MM.1S (cell line): ENCODE results near the gene BSG.
A peak's percentile ranks its signal among the peaks of the same experiment; 100 is the strongest.

Experiments
- DNase-seq: peaks from one replicate; pipeline ENCODE4 v3.0.0-alpha.2; 2015
- H2AFZ ChIP-seq: fragments of 300-600 bp; sonication (generic); 2 replicates; pipeline ENCODE4 v1.6.0; 2016; ENCODE audit warnings: antibody characterized with exemption, low read length
- H3F3A ChIP-seq: fragments of 300-600 bp; sonication (generic); 2 replicates; pipeline ENCODE4 v1.6.1; 2016; ENCODE audit warnings: mild to moderate bottlenecking, antibody characterized with exemption, low read length, moderate library complexity, mixed read lengths; ENCODE audit not compliant: insufficient read depth
- H3K27ac ChIP-seq: fragments of 300-600 bp; sonication (generic); 2 replicates; pipeline ENCODE4 v1.5.1; 2016; ENCODE audit warnings: mild to moderate bottlenecking, low read length
- H3K27me3 ChIP-seq: fragments of 300-600 bp; sonication (generic); replicated peaks from 2 replicates; pipeline ENCODE4 v1.6.0; 2016; ENCODE audit warnings: low read length; ENCODE audit not compliant: insufficient read depth
- H3K36me3 ChIP-seq: fragments of 300-600 bp; sonication (generic); replicated peaks from 2 replicates; pipeline ENCODE4 v1.6.1; 2016; ENCODE audit warnings: mild to moderate bottlenecking, low read length, mixed read lengths; ENCODE audit not compliant: insufficient read depth
- H3K4me1 ChIP-seq: fragments of 300-600 bp; sonication (generic); 2 replicates; pipeline ENCODE4 v1.6.1; 2016; ENCODE audit warnings: low read length, mixed read lengths
- H3K4me2 ChIP-seq: fragments of 300-600 bp; sonication (generic); 2 replicates; pipeline ENCODE4 v1.6.0; 2016; ENCODE audit warnings: low read depth, low read length
- H3K4me3 ChIP-seq: fragments of 300-600 bp; sonication (generic); 2 replicates; pipeline ENCODE4 v1.5.1; 2016; ENCODE audit warnings: low read length, mixed read lengths
- H3K79me2 ChIP-seq: fragments of 300-600 bp; sonication (generic); 2 replicates; pipeline ENCODE4 v1.6.1; 2016; ENCODE audit warnings: mixed run types, low read length, mixed read lengths
- H3K9ac ChIP-seq: fragments of 300-600 bp; sonication (generic); 2 replicates; pipeline ENCODE4 v1.6.1; 2016; ENCODE audit warnings: low read length, mixed read lengths
- H3K9me2 ChIP-seq: fragments of 300-600 bp; sonication (generic); replicated peaks from 2 replicates; pipeline ENCODE4 v1.6.1; 2016; ENCODE audit warnings: mild to moderate bottlenecking, low read length, mixed read lengths; ENCODE audit not compliant: insufficient read depth
- H3K9me3 ChIP-seq: fragments of 300-600 bp; sonication (generic); replicated peaks from 2 replicates; pipeline ENCODE4 v1.6.1; 2016; ENCODE audit warnings: mild to moderate bottlenecking, low read length, mixed read lengths; ENCODE audit not compliant: insufficient read depth
- H4K20me1 ChIP-seq: fragments of 300-600 bp; sonication (generic); 2 replicates; pipeline ENCODE4 v1.6.1; 2016; ENCODE audit warnings: mild to moderate bottlenecking, low read length, moderate library complexity, mixed read lengths; ENCODE audit not compliant: insufficient read depth
- EZH2 ChIP-seq: fragments of 300-600 bp; sonication (generic); optimal IDR thresholded peaks from 2 replicates; pipeline ENCODE3; 2017; ENCODE audit warnings: low read depth, mild to moderate bottlenecking, antibody characterized with exemption, low read length, mixed read lengths
- EZH2phosphoT487 ChIP-seq: fragments of 300-600 bp; sonication (generic); IDR thresholded peaks from 2 replicates; pipeline ENCODE4 v1.6.1; 2018; ENCODE audit warnings: antibody characterized with exemption, low read length
- TF ChIP-seq, protein P1 (sequence below): fragments of 300-600 bp; sonication (generic); IDR thresholded peaks from 2 replicates; pipeline ENCODE4 v1.5.1; 2016; ENCODE audit warnings: antibody characterized with exemption, low read length, mixed read lengths

The BSG gene

DNA sequence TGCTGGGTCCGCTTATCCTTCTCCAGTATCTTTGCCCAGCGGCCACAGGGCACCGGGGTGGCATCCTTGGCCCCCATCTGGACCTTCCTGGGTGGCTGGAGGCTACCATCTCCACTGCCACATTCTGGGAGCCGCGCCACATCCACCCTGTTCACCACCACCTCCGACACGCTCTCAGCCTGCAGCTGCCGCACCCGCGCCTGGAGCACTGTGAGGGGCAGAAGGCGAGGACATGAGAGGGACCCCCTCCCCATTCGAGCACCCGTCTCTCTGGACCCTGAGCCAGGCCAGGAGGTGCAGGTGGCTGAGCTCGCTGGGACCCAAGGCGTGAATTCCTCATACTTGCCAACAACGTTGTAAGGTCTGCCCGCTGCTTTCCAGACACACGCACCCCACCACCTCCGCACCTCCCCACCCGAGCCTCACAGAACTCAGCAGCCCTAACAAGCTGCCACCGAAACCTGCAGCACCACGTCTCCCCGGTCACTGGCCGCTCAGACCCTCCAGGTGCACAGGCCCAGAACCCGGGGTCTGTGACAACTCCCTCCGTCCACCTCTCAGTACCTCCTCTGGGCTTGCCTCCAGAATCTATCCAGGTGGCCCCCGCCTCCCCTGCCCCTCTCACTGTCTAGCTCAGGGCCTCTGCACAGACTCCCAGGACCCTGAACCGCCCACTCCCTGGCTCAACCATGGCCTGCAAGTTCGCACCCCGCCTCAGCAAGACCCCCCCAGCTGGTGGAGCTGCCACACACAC, 57.7 kb downstream of the BSG start:
- H3F3A ChIP-seq, result peaks cover 9% of the 10 kb centered on the region
- H3K9me2 ChIP-seq, result no peaks in the 10 kb centered on the region
- no peaks in the 10 kb centered on the region for H3K27me3 ChIP-seq
- H3K4me3 ChIP-seq, result no peak overlapping the region
- no peaks in the 10 kb centered on the region for H3K36me3 ChIP-seq
- no peak for DNase-seq
- TF ChIP-seq, protein P1, sequence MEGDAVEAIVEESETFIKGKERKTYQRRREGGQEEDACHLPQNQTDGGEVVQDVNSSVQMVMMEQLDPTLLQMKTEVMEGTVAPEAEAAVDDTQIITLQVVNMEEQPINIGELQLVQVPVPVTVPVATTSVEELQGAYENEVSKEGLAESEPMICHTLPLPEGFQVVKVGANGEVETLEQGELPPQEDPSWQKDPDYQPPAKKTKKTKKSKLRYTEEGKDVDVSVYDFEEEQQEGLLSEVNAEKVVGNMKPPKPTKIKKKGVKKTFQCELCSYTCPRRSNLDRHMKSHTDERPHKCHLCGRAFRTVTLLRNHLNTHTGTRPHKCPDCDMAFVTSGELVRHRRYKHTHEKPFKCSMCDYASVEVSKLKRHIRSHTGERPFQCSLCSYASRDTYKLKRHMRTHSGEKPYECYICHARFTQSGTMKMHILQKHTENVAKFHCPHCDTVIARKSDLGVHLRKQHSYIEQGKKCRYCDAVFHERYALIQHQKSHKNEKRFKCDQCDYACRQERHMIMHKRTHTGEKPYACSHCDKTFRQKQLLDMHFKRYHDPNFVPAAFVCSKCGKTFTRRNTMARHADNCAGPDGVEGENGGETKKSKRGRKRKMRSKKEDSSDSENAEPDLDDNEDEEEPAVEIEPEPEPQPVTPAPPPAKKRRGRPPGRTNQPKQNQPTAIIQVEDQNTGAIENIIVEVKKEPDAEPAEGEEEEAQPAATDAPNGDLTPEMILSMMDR, result no peak
- no peak for TF ChIP-seq EZH2
- TF ChIP-seq EZH2phosphoT487, result no peak
- no peak overlapping the region for H3K9ac ChIP-seq
- no peak overlapping the region for H3K27ac ChIP-seq
- no peak overlapping the region for H3K4me2 ChIP-seq
- H3K79me2 ChIP-seq, result peaks cover 65% of the 10 kb centered on the region
- no peak overlapping the region for H2AFZ ChIP-seq
- H4K20me1 ChIP-seq, result no peaks in the 10 kb centered on the region
- peaks cover 8% of the 10 kb centered on the region for H3K4me1 ChIP-seq
- H3K9me3 ChIP-seq, result no peaks in the 10 kb centered on the region

DNA sequence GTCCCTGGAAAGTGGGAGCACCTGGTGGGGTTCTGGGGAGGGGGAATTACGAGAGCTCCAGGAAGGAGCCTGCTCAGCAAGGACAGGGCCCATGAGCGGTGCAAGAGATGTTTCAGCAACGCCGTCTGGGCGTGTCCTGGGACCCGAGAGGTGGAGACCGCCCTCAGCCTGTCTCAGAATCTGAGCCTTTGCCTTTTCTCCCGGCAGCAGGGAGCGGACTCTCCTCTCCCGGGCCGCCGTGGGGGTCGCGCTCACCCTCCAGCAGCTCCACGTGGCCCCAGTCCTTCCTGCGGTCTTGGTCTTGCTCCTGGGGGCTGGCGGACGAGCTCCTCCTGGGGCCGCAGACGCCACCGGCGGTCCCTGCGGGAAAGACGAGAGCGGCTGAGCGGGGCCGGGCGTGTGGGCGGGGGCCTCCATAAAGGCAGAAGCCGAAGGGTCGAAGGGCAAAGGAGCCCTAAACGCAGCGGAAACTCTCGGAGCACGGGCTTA, 60.2 kb downstream of the BSG start:
- peak overlapping the region; percentile 82 for H3K4me3 ChIP-seq
- H3K9me3 ChIP-seq, result no peaks in the 10 kb centered on the region
- peaks cover 61% of the 10 kb centered on the region for H3K79me2 ChIP-seq
- TF ChIP-seq EZH2phosphoT487, result no peak
- TF ChIP-seq EZH2, result no peak
- TF ChIP-seq, protein P1, result no peak
- no peaks in the 10 kb centered on the region for H4K20me1 ChIP-seq
- peak overlapping the region; percentile 68; the same call in 1 of the 2 replicates for H3K9ac ChIP-seq
- H3K4me2 ChIP-seq, result peak overlapping the region; percentile 94
- peaks cover 8% of the 10 kb centered on the region for H3K4me1 ChIP-seq
- H3K36me3 ChIP-seq, result no peaks in the 10 kb centered on the region
- H3K9me2 ChIP-seq, result no peaks in the 10 kb centered on the region
- H2AFZ ChIP-seq, result peak overlapping the region; percentile 85
- H3K27ac ChIP-seq, result peak overlapping the region; percentile 22; the same call in 1 of the 2 replicates
- peaks cover 3% of the 10 kb centered on the region; the same call in 1 of the 2 replicates for H3K27me3 ChIP-seq
- H3F3A ChIP-seq, result peaks cover 9% of the 10 kb centered on the region
- DNase-seq, result peak; percentile 67
